Measurements from ENCODE around the gene CHD3.
A peak's percentile ranks its signal among the peaks of the same experiment; 100 is the strongest.

- TF ChIP-seq POLR2A (IDR thresholded peaks at IDR 0.05; ENCODE audit: low read depth, low read length), result no peak; the same call in none of the 2 replicates
- TF ChIP-seq POLR2AphosphoS5 (IDR thresholded peaks at IDR 0.05; ENCODE audit: low read depth, low read length), result peak; percentile 14
- no peak for TF ChIP-seq TAF1 (IDR thresholded peaks at IDR 0.05; ENCODE audit: borderline replicate concordance, low read depth, low read length)
Observed at GRCh38 chr17:7857713-7858521, 30.7 kb upstream of the CHD3 start, which contains the start of gene CYB5D1.

Measured in GM12892 (cell line).